Measurements from ENCODE around the gene GMEB2. TPM values are rescaled to one million over a fixed set of nuclear protein-coding genes. Genes with fewer than 3 reads are reported as not detected.

GMEB2 gene
- polyA plus RNA-seq, 1 experiment: 6.3 TPM

DNA sequence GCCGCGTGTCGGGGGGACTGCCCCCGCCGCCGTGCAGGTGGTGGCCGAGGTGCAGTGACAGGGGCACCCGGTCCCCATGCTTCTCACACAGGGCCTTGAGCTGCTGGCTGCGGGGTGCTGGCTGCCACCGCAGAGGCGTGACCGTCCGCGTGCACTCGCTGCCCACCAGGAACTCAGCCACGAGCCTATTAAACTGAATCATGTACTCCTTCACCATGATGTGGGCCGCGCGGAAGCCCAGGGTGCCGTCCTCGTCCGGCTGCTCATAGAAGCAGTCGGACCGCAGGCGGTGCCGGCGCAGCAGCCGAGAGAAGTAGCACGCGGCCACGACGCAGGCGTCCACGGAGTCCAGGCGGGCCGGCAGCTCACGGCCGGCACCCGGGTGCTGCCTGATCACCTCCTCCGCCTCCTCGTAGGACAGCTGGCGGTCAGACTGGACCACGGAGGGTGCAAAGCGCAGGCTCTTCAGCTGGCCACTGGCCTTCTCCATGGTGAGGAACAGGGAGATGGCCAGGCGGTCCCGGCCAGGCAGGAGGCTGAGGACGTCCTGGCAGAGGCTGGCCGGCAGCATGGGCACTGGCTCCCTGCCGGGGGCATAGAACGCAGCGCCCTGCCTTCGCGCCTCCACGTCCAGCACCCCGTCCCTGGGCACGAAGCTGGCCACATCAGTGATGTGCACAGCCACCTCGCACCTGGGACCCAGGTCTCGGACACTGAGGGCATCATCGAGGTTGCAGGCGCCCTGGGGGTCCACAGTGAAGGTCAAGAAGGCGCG is 62.7 kb downstream of the GMEB2 start:
- ChIA-PET CTCF (no interaction called here), POLR2A (no interaction called here)
- Histone ChIP-seq H3K27me3 (ENCODE audit: control insufficient read depth, insufficient read depth, low read length) (no peaks in the 10 kb centered on the region), H3K4me3 (ENCODE audit: low read depth, low read length) (no peak overlapping the region), H3K27ac (ENCODE audit: low read depth, low read length) (no peak overlapping the region), H3K9me3 (ENCODE audit: control insufficient read depth, insufficient read depth, low read length) (peaks cover 6% of the 10 kb centered on the region; the same call in 1 of the 2 replicates)
- DNase-seq (ENCODE audit: low read depth, low spot score): no peak
- TF ChIP-seq, protein P1, sequence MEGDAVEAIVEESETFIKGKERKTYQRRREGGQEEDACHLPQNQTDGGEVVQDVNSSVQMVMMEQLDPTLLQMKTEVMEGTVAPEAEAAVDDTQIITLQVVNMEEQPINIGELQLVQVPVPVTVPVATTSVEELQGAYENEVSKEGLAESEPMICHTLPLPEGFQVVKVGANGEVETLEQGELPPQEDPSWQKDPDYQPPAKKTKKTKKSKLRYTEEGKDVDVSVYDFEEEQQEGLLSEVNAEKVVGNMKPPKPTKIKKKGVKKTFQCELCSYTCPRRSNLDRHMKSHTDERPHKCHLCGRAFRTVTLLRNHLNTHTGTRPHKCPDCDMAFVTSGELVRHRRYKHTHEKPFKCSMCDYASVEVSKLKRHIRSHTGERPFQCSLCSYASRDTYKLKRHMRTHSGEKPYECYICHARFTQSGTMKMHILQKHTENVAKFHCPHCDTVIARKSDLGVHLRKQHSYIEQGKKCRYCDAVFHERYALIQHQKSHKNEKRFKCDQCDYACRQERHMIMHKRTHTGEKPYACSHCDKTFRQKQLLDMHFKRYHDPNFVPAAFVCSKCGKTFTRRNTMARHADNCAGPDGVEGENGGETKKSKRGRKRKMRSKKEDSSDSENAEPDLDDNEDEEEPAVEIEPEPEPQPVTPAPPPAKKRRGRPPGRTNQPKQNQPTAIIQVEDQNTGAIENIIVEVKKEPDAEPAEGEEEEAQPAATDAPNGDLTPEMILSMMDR (IDR thresholded peaks at IDR 0.05; ENCODE audit: low read depth, low read length): no peak

DNA sequence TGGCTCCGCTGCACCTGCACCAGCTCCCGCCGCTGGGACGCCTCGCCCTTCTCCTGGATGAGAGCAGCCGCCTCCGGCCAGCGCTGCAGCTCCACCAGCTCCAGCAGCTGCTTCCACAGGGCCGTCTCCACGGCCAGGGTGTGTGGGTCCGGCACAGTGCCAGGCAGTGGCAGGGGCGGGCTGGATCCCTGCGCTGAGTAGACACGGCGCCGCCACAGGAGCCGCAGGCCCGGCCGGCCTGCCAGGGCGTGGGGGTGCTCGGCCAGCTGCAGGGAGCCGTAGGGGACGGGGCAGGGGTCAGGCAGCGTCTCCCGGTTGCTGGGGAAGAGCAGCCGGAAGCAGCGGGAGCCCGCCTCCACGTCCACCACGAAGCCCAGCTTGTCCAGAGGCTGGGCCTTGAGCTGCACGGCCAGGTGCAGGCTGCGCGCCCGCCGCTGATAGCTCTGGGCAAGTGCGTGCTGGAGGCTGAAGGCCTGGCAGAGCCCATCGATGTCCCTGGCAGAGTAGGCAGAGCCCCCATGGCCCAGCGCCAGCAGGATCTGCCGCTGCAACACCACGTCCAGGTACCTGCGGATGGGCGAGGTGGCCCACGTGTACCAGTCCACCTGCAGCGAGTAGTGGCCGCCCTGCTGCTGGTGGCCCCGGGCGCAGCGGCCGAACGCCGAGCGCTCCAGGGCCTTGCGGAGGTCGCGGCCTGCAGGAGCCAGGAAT is 63.5 kb downstream of the GMEB2 start:
- no peak for DNase-seq (ENCODE audit: low read depth, low spot score)
- no peak overlapping the region for H3K27ac ChIP-seq (ENCODE audit: low read depth, low read length)
- no peaks in the 10 kb centered on the region for H3K27me3 ChIP-seq (ENCODE audit: control insufficient read depth, insufficient read depth, low read length)
- CTCF ChIA-PET: no interaction called here
- no peak overlapping the region for H3K4me3 ChIP-seq (ENCODE audit: low read depth, low read length)
- TF ChIP-seq, protein P1 (IDR thresholded peaks at IDR 0.05; ENCODE audit: low read depth, low read length): no peak
- POLR2A ChIA-PET: no interaction called here
- peaks cover 6% of the 10 kb centered on the region; the same call in 1 of the 2 replicates for H3K9me3 ChIP-seq (ENCODE audit: control insufficient read depth, insufficient read depth, low read length)

DNA sequence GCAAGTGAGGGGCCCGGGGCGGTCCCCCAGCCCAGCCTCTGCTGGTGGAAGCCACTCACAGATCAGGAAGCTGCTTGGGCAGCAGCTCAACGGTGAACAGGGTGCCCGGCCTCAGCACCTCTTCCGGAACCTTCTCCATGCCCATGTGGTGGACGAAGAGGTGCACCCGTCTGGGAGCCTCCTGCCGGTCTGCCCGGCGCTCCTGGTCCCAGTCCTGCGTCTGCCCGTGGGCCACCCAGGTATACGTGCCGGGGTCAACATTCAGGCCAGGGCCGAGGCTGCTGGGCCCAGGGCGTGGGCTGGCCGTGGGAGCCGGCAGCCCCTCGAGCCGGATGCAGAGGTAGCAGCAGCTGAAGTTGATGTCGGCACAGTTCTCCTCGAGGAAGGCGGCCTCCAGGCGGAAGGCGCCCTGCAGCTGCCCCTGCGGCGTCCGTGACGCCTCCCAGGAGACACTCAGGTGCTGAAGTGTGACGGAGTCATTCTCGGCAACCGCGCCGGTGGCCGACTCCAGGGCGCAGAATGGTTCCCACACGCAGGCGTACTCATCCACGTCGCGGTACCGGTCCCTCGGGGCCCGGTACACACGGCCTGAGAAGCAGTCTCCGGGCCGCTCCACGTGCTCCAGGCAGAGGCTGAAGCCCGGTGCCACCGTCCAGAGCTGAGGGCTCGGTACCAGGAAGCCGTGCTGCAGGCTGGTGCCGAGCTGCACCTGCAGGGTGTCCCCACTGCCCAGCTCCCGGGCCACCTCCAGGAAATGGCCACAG is 64.3 kb downstream of the GMEB2 start:
- DNase-seq (ENCODE audit: low read depth, low spot score): no peak
- H3K9me3 ChIP-seq (ENCODE audit: control insufficient read depth, insufficient read depth, low read length): peaks cover 6% of the 10 kb centered on the region; the same call in 1 of the 2 replicates
- no peak overlapping the region for H3K27ac ChIP-seq (ENCODE audit: low read depth, low read length)
- no peaks in the 10 kb centered on the region for H3K27me3 ChIP-seq (ENCODE audit: control insufficient read depth, insufficient read depth, low read length)
- POLR2A ChIA-PET: no interaction called here
- TF ChIP-seq, protein P1 (IDR thresholded peaks at IDR 0.05; ENCODE audit: low read depth, low read length): no peak
- H3K4me3 ChIP-seq (ENCODE audit: low read depth, low read length): no peak overlapping the region
- CTCF ChIA-PET: no interaction called here

DNA sequence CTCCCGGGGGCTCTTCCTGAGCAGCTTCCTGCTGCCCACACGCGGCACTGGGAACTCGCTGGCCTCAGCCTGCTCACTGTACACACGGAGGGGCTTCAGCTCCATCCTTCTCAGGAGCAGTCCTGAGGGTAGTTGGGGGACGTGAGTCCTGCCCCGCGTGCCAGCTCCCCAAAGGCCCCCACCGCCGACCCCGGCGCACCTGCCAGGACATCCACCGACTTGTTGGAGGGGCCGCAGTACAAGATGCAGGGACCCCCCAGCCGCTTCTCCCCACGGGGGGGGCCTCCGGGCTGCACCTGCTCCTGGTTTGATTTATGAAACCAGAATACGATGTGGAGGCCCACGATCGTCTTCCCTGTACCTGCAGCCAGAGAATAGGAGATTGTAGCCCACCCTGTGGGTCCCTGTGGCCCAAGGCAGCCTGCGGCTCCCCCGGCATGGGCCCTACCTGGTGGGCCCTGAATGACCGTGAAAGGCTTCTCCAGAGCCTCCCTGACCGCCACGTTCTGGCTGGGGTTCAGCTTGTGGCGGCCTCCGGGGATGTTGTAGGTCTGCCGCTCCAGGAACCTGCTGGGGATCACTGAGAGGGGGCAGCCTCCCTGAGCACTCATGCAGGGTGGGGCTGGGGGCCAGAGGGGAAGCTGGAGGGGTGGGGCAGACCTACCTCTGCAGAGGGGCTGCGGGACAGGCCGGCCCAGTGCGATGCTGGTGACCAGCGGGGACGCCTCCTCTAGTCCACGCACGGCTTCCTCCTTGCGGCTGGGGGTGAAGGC is 65.1 kb downstream of the GMEB2 start:
- no peaks in the 10 kb centered on the region for H3K27me3 ChIP-seq (ENCODE audit: control insufficient read depth, insufficient read depth, low read length)
- TF ChIP-seq, protein P1 (IDR thresholded peaks at IDR 0.05; ENCODE audit: low read depth, low read length): no peak
- H3K4me3 ChIP-seq (ENCODE audit: low read depth, low read length): no peak overlapping the region
- POLR2A ChIA-PET: no interaction called here
- CTCF ChIA-PET: interaction anchor here (1.0 kb wide), 1 partner anchor 24 kb away, joined by 3 read pairs; no protein-coding TSS in a partner anchor
- no peak for DNase-seq (ENCODE audit: low read depth, low spot score)
- no peak overlapping the region for H3K27ac ChIP-seq (ENCODE audit: low read depth, low read length)
- peaks cover 6% of the 10 kb centered on the region; the same call in 1 of the 2 replicates for H3K9me3 ChIP-seq (ENCODE audit: control insufficient read depth, insufficient read depth, low read length)
